ENCODE measurements around the gene SGSH. TPM values are rescaled to one million over a fixed set of nuclear protein-coding genes. Genes with fewer than 3 reads are reported as not detected.

Gene SGSH
- total RNA-seq, 2 experiments from 2014 or later: 37.4 to 44.7 TPM

DNA sequence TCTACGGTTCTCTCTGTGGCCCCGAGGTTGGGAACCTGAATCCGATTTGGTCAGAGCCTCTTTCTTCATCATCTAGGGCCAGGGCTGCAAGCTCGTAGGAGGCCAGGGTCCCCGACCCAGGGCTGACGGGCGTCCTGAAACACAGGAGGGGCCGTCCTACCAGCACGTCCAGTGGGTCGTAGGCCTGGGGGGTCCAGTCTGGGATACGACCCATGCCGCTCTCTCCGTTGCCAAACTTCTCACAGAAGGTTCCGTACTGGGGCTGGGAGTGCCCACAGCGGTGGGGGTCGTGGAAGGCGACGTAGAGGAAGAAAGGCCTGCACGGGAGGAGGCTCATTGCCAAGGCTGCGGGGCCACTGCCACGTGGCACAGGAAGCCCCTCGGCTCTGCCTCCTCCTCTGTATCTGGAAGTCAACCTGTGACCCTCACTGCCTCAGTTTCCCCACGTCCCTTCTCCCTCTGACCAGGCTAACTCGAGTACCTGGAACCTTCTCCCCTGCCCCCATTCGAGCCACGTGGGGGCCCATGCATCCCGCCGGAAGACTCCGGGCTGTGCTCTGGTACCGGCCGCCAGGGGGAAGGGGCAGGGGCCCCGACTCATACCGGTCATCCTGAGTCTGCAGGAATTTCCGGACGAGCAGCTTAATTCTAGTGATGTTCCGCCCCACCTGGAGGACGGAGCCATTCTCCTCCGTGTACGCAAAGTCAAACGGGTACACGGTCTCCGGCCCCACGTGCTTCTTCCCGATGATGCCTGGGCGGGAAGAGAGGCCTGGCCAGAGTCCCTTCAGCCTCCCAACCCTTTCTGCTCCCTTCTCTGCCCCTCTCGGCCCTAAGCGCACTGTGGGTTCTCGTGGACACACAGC is 5.9 kb downstream of the SGSH start:
- H3K9me3 Mint-ChIP-seq: no peaks in the 10 kb centered on the region
- intact Hi-C loops (cut with micrococcal nuclease): no loop called here
- peaks cover 28% of the 10 kb centered on the region for H3K36me3 Mint-ChIP-seq
- POLR2A ChIA-PET: no interaction called here
- no peak overlapping the region for H3K4me3 Mint-ChIP-seq
- H3K4me1 Mint-ChIP-seq (ENCODE audit: low read depth): peaks cover 24% of the 10 kb centered on the region
- no peaks in the 10 kb centered on the region for H3K27me3 Mint-ChIP-seq
- no peak for DNase-seq
- no peak overlapping the region for H3K27ac Mint-ChIP-seq
- CTCF ChIA-PET: no interaction called here

DNA sequence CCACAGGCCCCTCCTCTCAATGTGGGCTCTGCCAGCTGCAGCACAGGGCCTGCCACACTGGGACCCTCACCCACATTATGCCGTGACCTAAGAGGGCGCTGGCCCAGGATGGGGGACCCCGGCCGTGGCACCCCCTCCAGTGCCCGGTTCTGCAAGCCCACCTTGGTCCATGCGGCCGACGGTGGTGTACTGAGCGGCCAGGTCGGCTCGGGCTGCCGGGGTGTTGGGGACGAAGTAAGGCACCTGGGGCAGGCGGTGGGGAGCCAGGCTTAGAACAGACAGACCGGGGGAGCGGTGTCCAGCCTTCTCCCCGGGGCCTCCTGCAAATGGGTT is 6.5 kb downstream of the SGSH start:
- Mint-ChIP-seq H3K27me3 (no peaks in the 10 kb centered on the region), H3K36me3 (peaks cover 28% of the 10 kb centered on the region), H3K9me3 (no peaks in the 10 kb centered on the region), H3K4me3 (no peak overlapping the region), H3K4me1 (ENCODE audit: low read depth) (peaks cover 18% of the 10 kb centered on the region), H3K27ac (no peak overlapping the region)
- intact Hi-C loops (cut with micrococcal nuclease): no loop called here
- DNase-seq: no peak
- POLR2A ChIA-PET: no interaction called here
- CTCF ChIA-PET: no interaction called here

GRCh38 chr17:80212962-80213642 is 7.0 kb downstream of the SGSH start:
- intact Hi-C loops (cut with micrococcal nuclease): no loop called here
- H3K36me3 Mint-ChIP-seq: peaks cover 28% of the 10 kb centered on the region
- no peak for DNase-seq
- POLR2A ChIA-PET: no interaction called here
- H3K4me1 Mint-ChIP-seq (ENCODE audit: low read depth): peaks cover 13% of the 10 kb centered on the region
- CTCF ChIA-PET: no interaction called here
- no peaks in the 10 kb centered on the region for H3K9me3 Mint-ChIP-seq
- no peaks in the 10 kb centered on the region for H3K27me3 Mint-ChIP-seq
- H3K4me3 Mint-ChIP-seq: no peak overlapping the region
- no peak overlapping the region for H3K27ac Mint-ChIP-seq

DNA sequence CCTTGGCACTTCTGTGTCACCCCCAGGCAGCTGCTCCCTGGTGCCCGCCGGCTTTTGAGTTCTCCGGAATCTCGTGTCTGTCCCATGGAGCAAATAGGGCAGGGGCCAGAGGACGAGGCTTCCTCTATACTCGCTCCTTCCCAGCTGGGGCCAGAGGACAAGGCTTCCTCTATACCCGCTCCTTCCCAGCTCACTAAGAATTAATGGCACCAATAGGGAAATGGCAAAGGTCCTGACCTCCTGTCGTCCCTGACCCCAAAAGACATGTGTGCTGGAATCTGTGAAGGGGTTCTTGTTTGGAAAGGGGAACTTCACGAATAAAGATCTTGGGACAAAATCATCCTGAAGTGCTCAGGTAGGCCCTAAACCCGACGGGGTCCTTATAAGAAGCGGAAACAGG is 7.6 kb downstream of the SGSH start:
- no peak overlapping the region for H3K4me3 Mint-ChIP-seq
- intact Hi-C loops (cut with micrococcal nuclease): no loop called here
- peaks cover 26% of the 10 kb centered on the region for H3K36me3 Mint-ChIP-seq
- H3K9me3 Mint-ChIP-seq: no peaks in the 10 kb centered on the region
- peaks cover 8% of the 10 kb centered on the region for H3K4me1 Mint-ChIP-seq (ENCODE audit: low read depth)
- no peaks in the 10 kb centered on the region for H3K27me3 Mint-ChIP-seq
- POLR2A ChIA-PET: no interaction called here
- no peak for DNase-seq
- no peak overlapping the region for H3K27ac Mint-ChIP-seq
- CTCF ChIA-PET: no interaction called here

- no peak overlapping the region for H3K27ac Mint-ChIP-seq
- H3K27me3 Mint-ChIP-seq: no peaks in the 10 kb centered on the region
- ChIA-PET CTCF (no interaction called here), POLR2A (no interaction called here)
- peaks cover 22% of the 10 kb centered on the region for H3K36me3 Mint-ChIP-seq
- DNase-seq: no peak
- intact Hi-C loops (cut with micrococcal nuclease): no loop called here
- H3K4me1 Mint-ChIP-seq (ENCODE audit: low read depth): peaks cover 6% of the 10 kb centered on the region
- H3K9me3 Mint-ChIP-seq: no peaks in the 10 kb centered on the region
- no peak overlapping the region for H3K4me3 Mint-ChIP-seq
Measured at GRCh38 chr17:80212109-80212508, 8.0 kb downstream of the SGSH start.

DNA sequence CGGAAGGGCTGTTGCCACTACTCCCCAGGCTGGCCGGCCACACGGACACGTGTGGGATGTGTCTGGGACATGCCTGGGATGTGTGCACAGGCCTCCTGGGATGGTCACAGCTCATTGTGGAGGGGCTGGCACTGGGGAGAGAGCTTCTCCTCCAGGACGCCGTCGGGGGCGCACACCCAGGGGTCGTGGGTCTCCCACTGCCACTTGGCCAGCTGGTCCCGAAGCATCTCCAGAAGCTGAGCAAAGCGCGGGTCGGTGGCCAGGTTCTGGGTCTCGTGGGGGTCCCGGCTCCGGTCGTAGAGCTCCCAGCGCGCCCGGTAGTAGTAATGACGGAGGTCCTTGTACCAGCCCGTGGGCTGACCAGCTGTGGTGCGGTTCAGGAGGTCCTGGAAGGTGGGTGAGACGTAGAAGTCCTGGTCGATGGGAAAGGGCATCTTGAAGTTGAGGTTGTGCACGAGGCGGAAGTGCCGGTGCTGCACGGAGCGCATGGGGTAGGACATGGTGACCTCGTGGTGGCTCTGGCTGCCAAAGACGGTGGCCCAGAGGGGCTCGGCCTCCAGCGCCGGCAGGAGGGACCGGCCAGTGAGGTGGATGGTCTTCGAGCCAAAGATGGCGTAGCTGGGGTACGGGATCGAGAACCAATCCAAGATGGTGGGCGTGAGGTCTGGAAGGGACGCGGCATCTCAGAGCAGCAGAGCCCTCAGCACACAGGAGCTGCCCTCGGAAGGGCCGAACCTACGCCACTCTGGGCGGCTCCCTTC is 9.6 kb downstream of the SGSH start:
- ChIA-PET POLR2A (no interaction called here), CTCF (interaction anchor here (2.0 kb wide), 1 partner anchor 15 kb away, joined by 8 read pairs; no protein-coding TSS in a partner anchor)
- intact Hi-C loops (cut with micrococcal nuclease): no loop called here
- Mint-ChIP-seq H3K27ac (no peak overlapping the region), H3K27me3 (no peaks in the 10 kb centered on the region), H3K9me3 (no peaks in the 10 kb centered on the region), H3K36me3 (peaks cover 12% of the 10 kb centered on the region), H3K4me3 (no peak overlapping the region), H3K4me1 (ENCODE audit: low read depth) (no peaks in the 10 kb centered on the region)
- DNase-seq: no peak

DNA sequence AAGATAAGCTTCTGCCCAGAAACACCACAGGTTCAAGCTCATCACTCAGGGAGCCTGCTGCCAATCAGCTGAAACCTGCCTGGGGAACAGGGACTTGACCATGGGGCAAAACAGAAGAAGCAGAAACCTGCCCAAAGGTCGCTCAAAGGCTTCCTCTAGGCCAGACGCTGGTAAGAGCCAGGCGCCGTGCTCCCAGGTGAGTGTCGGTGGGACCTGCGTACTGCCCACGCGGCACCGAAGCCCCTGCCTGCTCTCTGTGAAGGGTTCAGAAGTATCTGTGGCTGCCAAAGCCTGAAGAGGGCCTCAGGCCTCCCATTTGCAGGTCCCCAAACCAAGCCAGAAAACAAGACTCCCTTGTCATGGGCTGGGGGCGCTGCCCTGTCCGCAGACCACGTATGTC is 10.4 kb downstream of the SGSH start:
- H3K4me3 Mint-ChIP-seq: no peak overlapping the region
- POLR2A ChIA-PET: no interaction called here

DNA sequence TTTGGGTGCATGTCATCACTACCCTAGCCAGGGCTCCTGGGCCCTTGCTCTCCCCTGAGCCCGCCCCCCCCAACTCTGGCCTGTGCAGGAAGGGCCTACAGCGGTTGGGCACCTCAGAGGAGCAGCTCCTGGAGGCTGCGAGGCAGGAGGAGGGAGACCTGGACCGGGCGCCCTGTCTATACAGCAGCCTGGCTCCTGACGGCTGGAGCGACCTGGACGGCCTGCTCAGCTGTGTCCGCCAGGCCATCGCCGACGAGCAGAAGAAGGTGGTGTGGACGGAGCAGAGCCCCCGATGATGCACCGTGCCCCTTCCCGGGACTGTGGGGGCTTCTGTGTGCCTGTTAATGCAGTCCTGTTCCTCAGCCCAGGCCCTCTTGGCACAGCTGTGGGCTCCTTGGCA is 12.1 kb downstream of the SGSH start:
- POLR2A ChIA-PET: no interaction called here
- CTCF ChIA-PET: interaction anchor here (1.0 kb wide), 1 partner anchor 11 kb away, joined by 4 read pairs; no protein-coding TSS in a partner anchor
- no peak for DNase-seq
- Mint-ChIP-seq H3K4me3 (no peak overlapping the region), H3K36me3 (peaks cover 10% of the 10 kb centered on the region), H3K9me3 (no peaks in the 10 kb centered on the region), H3K27me3 (no peaks in the 10 kb centered on the region), H3K4me1 (ENCODE audit: low read depth) (no peaks in the 10 kb centered on the region), H3K27ac (no peak overlapping the region)
- intact Hi-C loops (cut with micrococcal nuclease): no loop called here

More for the DNA sequence above, 10.4 kb downstream of the SGSH start:
- intact Hi-C loops (cut with micrococcal nuclease): no loop called here
- Mint-ChIP-seq H3K4me1 (ENCODE audit: low read depth) (no peaks in the 10 kb centered on the region), H3K27me3 (no peaks in the 10 kb centered on the region), H3K27ac (no peak overlapping the region), H3K9me3 (no peaks in the 10 kb centered on the region), H3K36me3 (peaks cover 12% of the 10 kb centered on the region)
- CTCF ChIA-PET: interaction anchor here (2.0 kb wide), 1 partner anchor 14 kb away, joined by 8 read pairs; no protein-coding TSS in a partner anchor
- DNase-seq: no peak

- no peak overlapping the region for H3K27ac Mint-ChIP-seq
- intact Hi-C loops (cut with micrococcal nuclease): no loop called here
- no peak overlapping the region for H3K4me3 Mint-ChIP-seq
- H3K4me1 Mint-ChIP-seq (ENCODE audit: low read depth): no peaks in the 10 kb centered on the region
- peaks cover 8% of the 10 kb centered on the region for H3K36me3 Mint-ChIP-seq
- no peak for DNase-seq
- H3K9me3 Mint-ChIP-seq: no peaks in the 10 kb centered on the region
- ChIA-PET CTCF (interaction anchor here (1.0 kb wide), 1 partner anchor 9 kb away, joined by 3 read pairs; no protein-coding TSS in a partner anchor), POLR2A (no interaction called here)
- no peaks in the 10 kb centered on the region for H3K27me3 Mint-ChIP-seq
Measured at GRCh38 chr17:80205811-80206210, 14.3 kb downstream of the SGSH start.

GRCh38 chr17:80204626-80205468 is 15.3 kb downstream of the SGSH start:
- Mint-ChIP-seq H3K9me3 (no peaks in the 10 kb centered on the region), H3K27me3 (no peaks in the 10 kb centered on the region), H3K4me1 (ENCODE audit: low read depth) (no peaks in the 10 kb centered on the region), H3K4me3 (no peak overlapping the region), H3K36me3 (peaks cover under 1% of the 10 kb centered on the region), H3K27ac (no peak overlapping the region)
- intact Hi-C loops (cut with micrococcal nuclease): no loop called here
- ChIA-PET POLR2A (no interaction called here), CTCF (no interaction called here)
- DNase-seq: no peak

- POLR2A ChIA-PET: no interaction called here
- Mint-ChIP-seq H3K27me3 (no peaks in the 10 kb centered on the region), H3K4me1 (ENCODE audit: low read depth) (no peaks in the 10 kb centered on the region), H3K27ac (no peak overlapping the region), H3K36me3 (no peaks in the 10 kb centered on the region), H3K9me3 (no peaks in the 10 kb centered on the region), H3K4me3 (no peak overlapping the region)
- intact Hi-C loops (cut with micrococcal nuclease): no loop called here
- CTCF ChIA-PET: no interaction called here
- DNase-seq: no peak
Measured at GRCh38 chr17:80203471-80203963, 16.6 kb downstream of the SGSH start.

DNA sequence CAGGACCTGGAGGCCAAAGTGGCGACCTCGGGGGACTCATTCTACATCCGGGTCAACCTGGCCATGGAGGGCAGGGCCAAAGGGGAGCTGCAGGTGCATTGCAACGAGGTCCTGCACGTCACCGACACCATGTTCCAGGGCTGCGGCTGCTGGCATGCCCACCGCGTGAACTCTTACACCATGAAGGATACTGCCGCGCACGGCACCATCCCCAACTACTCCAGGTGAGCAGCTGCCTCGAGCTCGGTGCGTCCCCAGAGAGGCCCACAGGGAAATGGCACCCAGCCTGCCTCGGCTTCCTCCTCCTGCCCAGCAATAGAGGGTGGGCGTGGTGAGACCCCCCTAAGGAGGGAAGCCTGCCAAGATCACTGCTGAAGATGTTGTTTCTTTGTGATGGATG is 17.9 kb downstream of the SGSH start:
- H3K4me3 Mint-ChIP-seq: no peak overlapping the region
- H3K36me3 Mint-ChIP-seq: no peaks in the 10 kb centered on the region
- no peak overlapping the region for H3K27ac Mint-ChIP-seq
- H3K9me3 Mint-ChIP-seq: no peaks in the 10 kb centered on the region
- no peak for DNase-seq
- no peaks in the 10 kb centered on the region for H3K4me1 Mint-ChIP-seq (ENCODE audit: low read depth)
- ChIA-PET CTCF (no interaction called here), POLR2A (interaction anchor here (0.7 kb wide), 1 partner anchor 15 kb away, joined by 3 read pairs; no protein-coding TSS in a partner anchor)
- intact Hi-C loops (cut with micrococcal nuclease): no loop called here
- H3K27me3 Mint-ChIP-seq: no peaks in the 10 kb centered on the region

Measured in activated CD4-positive, alpha-beta memory T cell treated with anti-CD3 and anti-CD28 coated beads for 36 hours (primary cell).